ENCODE measurements around the gene KRTAP10-11. TPM values are rescaled to one million over a fixed set of nuclear protein-coding genes. Genes with fewer than 3 reads are reported as not detected.
"Not testable (repeated sequence)": the region's sequence is repeated elsewhere in the genome, so short reads cannot be mapped to it uniquely, and the experiment has no call there.

The KRTAP10-11 gene
- total RNA-seq, 1 donor, result not detected

DNA sequence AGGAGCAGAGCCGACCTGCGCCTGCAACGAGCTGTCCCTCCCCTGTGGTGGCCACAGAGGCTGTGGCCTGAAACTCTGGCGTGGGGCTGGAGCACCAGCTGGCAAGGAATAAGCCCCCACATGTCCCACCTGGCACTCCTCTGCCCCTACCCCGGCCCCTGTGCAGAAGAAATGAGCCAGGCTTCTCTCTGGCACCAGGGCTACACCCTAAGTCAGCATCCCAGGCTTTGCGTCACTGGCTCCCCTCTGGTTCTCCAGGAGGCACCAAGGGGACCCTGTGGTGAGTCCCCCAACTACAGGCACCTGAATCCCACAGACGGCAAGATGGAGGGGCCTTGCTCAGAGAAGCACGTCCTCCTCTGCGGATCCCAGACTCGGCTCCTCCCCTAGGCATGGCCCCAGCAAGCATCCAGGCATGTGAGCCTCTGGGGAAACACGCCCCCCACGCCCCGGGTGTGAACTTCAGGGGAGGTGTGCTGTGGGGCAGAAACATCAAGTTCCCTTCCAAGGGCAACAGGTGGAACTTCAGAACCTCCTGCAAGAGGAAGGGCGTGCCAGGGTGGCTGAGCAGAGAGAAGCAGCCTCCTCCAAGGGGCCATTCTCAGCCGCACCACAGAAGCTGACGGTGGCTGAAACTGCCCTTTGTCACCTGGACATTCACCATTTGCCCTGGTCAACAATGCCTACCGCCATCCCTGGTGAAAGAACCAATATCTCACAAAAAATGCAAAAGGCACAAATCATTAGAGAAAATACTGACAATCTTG, 42.9 kb upstream of the KRTAP10-11 start:
- TF ChIP-seq, protein P1, sequence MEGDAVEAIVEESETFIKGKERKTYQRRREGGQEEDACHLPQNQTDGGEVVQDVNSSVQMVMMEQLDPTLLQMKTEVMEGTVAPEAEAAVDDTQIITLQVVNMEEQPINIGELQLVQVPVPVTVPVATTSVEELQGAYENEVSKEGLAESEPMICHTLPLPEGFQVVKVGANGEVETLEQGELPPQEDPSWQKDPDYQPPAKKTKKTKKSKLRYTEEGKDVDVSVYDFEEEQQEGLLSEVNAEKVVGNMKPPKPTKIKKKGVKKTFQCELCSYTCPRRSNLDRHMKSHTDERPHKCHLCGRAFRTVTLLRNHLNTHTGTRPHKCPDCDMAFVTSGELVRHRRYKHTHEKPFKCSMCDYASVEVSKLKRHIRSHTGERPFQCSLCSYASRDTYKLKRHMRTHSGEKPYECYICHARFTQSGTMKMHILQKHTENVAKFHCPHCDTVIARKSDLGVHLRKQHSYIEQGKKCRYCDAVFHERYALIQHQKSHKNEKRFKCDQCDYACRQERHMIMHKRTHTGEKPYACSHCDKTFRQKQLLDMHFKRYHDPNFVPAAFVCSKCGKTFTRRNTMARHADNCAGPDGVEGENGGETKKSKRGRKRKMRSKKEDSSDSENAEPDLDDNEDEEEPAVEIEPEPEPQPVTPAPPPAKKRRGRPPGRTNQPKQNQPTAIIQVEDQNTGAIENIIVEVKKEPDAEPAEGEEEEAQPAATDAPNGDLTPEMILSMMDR (IDR thresholded peaks at IDR 0.05; ENCODE audit: insufficient read depth, low read depth, low read length), result no peak
- H3K4me3 ChIP-seq (ENCODE audit: low read depth, low read length), result no peak overlapping the region
- DNase-seq (ENCODE audit: low read depth), result no peak

GRCh38 chr21:44603911-44604310, 42.3 kb upstream of the KRTAP10-11 start:
- TF ChIP-seq, protein P1 (IDR thresholded peaks at IDR 0.05; ENCODE audit: insufficient read depth, low read depth, low read length), result no peak
- H3K4me3 ChIP-seq (ENCODE audit: low read depth, low read length), result no peak overlapping the region
- no peak for DNase-seq (ENCODE audit: low read depth)

GRCh38 chr21:44606495-44606894, 39.7 kb upstream of the KRTAP10-11 start:
- DNase-seq (ENCODE audit: low read depth), result no peak
- TF ChIP-seq, protein P1 (IDR thresholded peaks at IDR 0.05; ENCODE audit: insufficient read depth, low read depth, low read length), result no peak
- H3K4me3 ChIP-seq (ENCODE audit: low read depth, low read length), result no peak overlapping the region

- no peak for DNase-seq (ENCODE audit: low read depth)
- H3K4me3 ChIP-seq (ENCODE audit: low read depth, low read length), result no peak overlapping the region
- TF ChIP-seq, protein P1 (IDR thresholded peaks at IDR 0.05; ENCODE audit: insufficient read depth, low read depth, low read length), result no peak
Observed at GRCh38 chr21:44609193-44609592, 37.0 kb upstream of the KRTAP10-11 start.

GRCh38 chr21:44610157-44610843, 35.9 kb upstream of the KRTAP10-11 start:
- H3K4me3 ChIP-seq (ENCODE audit: low read depth, low read length), result not testable (repeated sequence)

GRCh38 chr21:44611551-44611950, 34.7 kb upstream of the KRTAP10-11 start:
- H3K4me3 ChIP-seq (ENCODE audit: low read depth, low read length), result no peak overlapping the region
- TF ChIP-seq, protein P1 (IDR thresholded peaks at IDR 0.05; ENCODE audit: insufficient read depth, low read depth, low read length), result no peak
- DNase-seq (ENCODE audit: low read depth), result no peak

More at GRCh38 chr21:44610157-44610843, 35.9 kb upstream of the KRTAP10-11 start:
- DNase-seq (ENCODE audit: low read depth), result not testable (repeated sequence)

DNA sequence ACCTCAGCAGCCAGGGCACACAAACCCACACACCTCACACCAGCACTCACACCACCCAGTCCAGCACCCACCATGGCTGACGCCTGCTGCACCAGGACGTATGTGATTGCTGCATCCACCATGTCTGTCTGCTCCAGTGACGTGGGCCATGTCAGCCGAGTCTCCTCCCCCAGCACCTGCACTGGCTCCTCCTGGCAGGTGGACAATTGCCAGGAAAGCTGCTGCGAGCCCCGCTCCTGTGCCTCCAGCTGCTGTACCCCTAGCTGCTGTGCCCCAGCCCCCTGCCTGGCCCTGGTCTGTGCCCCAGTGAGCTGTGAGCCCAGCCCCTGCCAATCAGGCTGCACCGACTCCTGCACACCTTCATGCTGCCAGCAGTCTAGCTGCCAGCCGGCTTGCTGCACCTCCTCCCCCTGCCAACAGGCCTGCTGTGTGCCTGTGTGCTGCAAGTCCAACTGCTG, 34.2 kb upstream of the KRTAP10-11 start, which contains the start of gene KRTAP10-8:
Gene KRTAP10-8, plus strand, starts transcription at position 51 of the 458 bp plus-strand sequence. Its CDS starts 22 bp downstream, at position 73.
- TF ChIP-seq, protein P1 (IDR thresholded peaks at IDR 0.05; ENCODE audit: insufficient read depth, low read depth, low read length), result no peak
- DNase-seq (ENCODE audit: low read depth), result no peak
- H3K4me3 ChIP-seq (ENCODE audit: low read depth, low read length), result no peak within 1 kb of the TSS

Measured in fibroblast of villous mesenchyme (primary cell).